ENCODE measurements around the gene SIGLECL1. TPM values are rescaled to one million over a fixed set of nuclear protein-coding genes. Genes with fewer than 3 reads are reported as not detected.

SIGLECL1 gene
- total and polyA plus RNA-seq, 7 donors = not detected

DNA sequence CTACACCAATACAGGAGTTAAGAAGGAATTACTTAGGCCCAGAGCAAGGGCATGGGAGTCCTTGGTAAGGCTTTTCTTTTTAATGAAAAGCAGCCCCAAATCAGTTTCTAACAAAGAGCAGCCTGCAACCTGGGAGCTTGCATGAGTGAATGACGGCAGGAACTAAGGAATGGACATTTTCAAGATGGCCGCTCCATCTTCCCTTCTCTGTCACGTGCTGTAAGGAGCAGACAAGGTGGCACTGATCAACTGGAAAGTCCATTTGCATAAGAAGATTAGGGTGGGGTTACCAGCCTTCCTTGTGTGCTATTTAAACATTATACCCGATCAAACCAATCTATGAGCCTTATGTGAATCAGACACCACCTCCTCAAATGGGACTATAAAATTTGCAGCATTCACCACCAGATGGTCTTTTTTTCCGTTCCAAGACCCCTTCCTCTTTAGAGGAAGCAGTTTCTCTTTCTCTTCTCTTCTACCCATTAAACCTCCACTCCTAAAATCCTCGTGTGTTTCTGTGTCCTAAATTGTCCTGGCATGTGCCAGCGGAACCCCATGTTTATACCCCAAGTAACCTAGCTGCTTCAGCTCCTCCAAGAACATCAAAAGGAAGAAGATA, 2.8 kb upstream of the SIGLECL1 start:
- H3K4me1 ChIP-seq = no peaks in the 10 kb centered on the region

DNA sequence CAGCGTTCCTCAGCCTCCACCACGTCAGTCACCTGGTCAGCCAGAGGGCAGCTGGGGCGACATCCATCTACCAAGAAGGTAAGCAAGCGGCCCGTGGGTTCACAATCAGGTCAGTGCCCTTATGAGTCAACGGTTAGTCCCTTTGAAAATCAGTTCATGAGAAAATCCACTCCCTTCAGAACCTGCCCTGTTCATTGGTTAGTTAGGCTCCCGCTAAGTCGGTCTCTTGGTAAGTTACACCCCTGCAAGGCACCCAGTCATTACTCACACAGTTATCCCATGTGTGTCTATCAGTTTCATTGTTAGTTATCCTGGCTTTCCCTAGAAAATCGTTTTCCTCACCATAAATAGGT, 564 bp downstream of the SIGLECL1 start:
- no peak overlapping the region for H3K27ac ChIP-seq
- H3K36me3 ChIP-seq (ENCODE audit: insufficient read depth in 1 of 2, low read depth in 1 of 2) = no peaks in the 10 kb centered on the region
- DNase-seq (no peak), ATAC-seq (no peak)
- TF ChIP-seq, protein P1, sequence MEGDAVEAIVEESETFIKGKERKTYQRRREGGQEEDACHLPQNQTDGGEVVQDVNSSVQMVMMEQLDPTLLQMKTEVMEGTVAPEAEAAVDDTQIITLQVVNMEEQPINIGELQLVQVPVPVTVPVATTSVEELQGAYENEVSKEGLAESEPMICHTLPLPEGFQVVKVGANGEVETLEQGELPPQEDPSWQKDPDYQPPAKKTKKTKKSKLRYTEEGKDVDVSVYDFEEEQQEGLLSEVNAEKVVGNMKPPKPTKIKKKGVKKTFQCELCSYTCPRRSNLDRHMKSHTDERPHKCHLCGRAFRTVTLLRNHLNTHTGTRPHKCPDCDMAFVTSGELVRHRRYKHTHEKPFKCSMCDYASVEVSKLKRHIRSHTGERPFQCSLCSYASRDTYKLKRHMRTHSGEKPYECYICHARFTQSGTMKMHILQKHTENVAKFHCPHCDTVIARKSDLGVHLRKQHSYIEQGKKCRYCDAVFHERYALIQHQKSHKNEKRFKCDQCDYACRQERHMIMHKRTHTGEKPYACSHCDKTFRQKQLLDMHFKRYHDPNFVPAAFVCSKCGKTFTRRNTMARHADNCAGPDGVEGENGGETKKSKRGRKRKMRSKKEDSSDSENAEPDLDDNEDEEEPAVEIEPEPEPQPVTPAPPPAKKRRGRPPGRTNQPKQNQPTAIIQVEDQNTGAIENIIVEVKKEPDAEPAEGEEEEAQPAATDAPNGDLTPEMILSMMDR (IDR thresholded peaks at IDR 0.05) = no peak
- intact Hi-C loops (cut with DNase I) = no loop called here
- no peaks in the 10 kb centered on the region for H3K4me1 ChIP-seq
- H3K9me3 ChIP-seq = no peaks in the 10 kb centered on the region
- H3K27me3 ChIP-seq (ENCODE audit: insufficient read depth in 3 of 3, low read length in 2 of 3) = no peaks in the 10 kb centered on the region
- no peak overlapping the region for H3K4me3 ChIP-seq
- WGBS, 3 donors = 82 to 84% (median 83%) methylated on average over 9 of the region's 9 CpGs

More for the DNA sequence above, 2.8 kb upstream of the SIGLECL1 start:
- 64 to 84% (median 76%) methylated on average over 7 of the region's 7 CpGs for WGBS, 3 donors
- Histone ChIP-seq H3K27ac (no peak overlapping the region), H3K4me3 (no peak overlapping the region), H3K27me3 (ENCODE audit: insufficient read depth in 3 of 3, low read length in 2 of 3) (no peaks in the 10 kb centered on the region), H3K9me3 (no peaks in the 10 kb centered on the region), H3K36me3 (ENCODE audit: insufficient read depth in 1 of 2, low read depth in 1 of 2) (no peaks in the 10 kb centered on the region)
- no peak for ATAC-seq
- TF ChIP-seq, protein P1 (IDR thresholded peaks at IDR 0.05) = no peak
- intact Hi-C loops (cut with DNase I) = no loop called here
- DNase-seq = no peak

DNA sequence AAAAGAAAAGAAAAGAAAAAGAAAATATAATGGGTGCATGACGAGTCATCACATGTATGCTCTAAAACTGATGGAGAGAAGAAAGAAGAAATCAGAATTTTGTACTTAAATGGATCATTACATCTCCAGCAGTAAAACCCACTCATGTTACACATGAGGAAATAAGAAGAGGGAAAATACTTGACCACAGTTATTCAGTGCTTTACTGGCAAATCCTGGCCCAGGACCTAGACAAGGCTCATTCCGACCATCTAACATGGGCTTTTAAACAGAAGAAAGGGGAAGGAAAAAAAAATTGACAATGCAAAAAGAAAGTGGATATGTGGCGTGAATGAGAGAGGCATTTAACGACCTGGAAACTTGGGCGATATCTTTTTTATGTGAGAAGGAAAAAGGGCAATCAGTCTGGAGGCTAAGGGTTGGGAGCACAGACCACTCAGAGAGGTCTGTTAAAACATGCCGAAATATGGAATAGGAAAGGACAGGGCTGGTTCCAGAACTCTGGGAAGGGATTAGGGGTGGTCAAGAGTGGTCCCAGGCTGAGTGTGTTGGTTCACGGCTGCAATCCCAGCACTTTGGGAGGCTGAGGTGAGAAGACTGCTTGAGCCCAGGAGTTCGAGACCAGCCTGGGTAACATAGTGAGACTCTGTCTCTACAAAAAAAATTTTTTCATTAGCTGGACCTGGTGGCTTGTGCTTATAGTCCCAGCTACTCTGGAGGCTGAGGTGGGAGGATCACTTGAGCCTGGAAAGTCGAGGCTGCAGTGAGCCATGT, 1.6 kb downstream of the SIGLECL1 start:
- TF ChIP-seq, protein P1 (IDR thresholded peaks at IDR 0.05) = no peak
- no peak for DNase-seq
- no peak for ATAC-seq
- Histone ChIP-seq H3K4me1 (no peaks in the 10 kb centered on the region), H3K27ac (no peak overlapping the region), H3K36me3 (ENCODE audit: insufficient read depth in 1 of 2, low read depth in 1 of 2) (no peaks in the 10 kb centered on the region), H3K27me3 (ENCODE audit: insufficient read depth in 3 of 3, low read length in 2 of 3) (no peaks in the 10 kb centered on the region), H3K9me3 (no peaks in the 10 kb centered on the region), H3K4me3 (no peak overlapping the region)
- intact Hi-C loops (cut with DNase I) = no loop called here
- 72 to 77% (median 73%) methylated on average over 9 of the region's 9 CpGs for WGBS, 3 donors

DNA sequence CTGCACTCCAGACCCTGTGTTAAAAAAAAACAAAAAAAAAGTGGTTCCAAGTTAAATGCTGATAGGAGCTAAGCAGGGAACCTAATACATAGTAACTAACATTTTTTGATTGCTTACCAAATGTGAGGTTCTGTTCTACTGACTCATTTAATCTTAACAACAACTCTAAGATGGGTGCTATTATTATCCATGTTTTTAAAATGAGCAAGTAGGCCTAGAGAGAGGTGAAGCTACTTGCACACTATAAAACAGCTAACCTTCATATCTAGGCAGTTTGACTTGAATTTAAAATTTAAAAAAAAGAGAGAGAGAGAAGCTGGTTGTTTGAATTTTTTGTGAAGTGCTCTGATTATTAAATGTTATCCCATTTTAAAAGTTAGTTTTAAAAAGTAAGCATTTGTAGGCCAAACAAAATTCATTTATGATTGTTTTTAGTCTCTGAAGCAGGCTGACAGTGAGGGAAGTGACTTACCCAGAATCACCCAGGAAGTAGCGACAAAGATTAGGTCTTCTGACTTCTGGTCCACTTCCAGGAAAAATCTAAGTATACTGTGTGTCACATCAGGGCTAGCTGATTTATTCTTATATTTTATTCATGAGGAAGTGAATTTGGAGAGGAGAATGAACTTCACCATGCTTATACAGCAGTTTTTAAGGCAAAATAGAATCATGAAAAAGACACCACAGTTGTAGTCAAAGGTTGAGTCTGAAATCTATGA, 2.4 kb downstream of the SIGLECL1 start:
- H3K4me3 ChIP-seq = no peak overlapping the region
- H3K4me1 ChIP-seq = no peaks in the 10 kb centered on the region
- DNase-seq = no peak
- H3K36me3 ChIP-seq (ENCODE audit: insufficient read depth in 1 of 2, low read depth in 1 of 2) = no peaks in the 10 kb centered on the region
- no peak overlapping the region for H3K27ac ChIP-seq
- WGBS, 3 donors = 82 to 85% (median 84%) methylated on average over 1 of the region's 1 CpG
- intact Hi-C loops (cut with DNase I) = no loop called here
- TF ChIP-seq, protein P1 (IDR thresholded peaks at IDR 0.05) = no peak
- H3K9me3 ChIP-seq = no peaks in the 10 kb centered on the region
- ATAC-seq = no peak
- no peaks in the 10 kb centered on the region for H3K27me3 ChIP-seq (ENCODE audit: insufficient read depth in 3 of 3, low read length in 2 of 3)

Measured in psoas muscle (tissue), 8 donors.